HG03159 (cell line): ENCODE measurements around the gene PYM1.
"Not testable (repeated sequence)": the region's sequence is repeated elsewhere in the genome, so short reads cannot be mapped to it uniquely, and the experiment has no call there.

Experiments
- ATAC-seq: cut with Tn5 transposase; IDR thresholded peaks from one replicate; pipeline ENCODE4 v1.9.1; 2021; ENCODE audit warnings: mild to moderate bottlenecking, moderate library complexity; ENCODE audit not compliant: unreplicated experiment

The PYM1 gene

DNA sequence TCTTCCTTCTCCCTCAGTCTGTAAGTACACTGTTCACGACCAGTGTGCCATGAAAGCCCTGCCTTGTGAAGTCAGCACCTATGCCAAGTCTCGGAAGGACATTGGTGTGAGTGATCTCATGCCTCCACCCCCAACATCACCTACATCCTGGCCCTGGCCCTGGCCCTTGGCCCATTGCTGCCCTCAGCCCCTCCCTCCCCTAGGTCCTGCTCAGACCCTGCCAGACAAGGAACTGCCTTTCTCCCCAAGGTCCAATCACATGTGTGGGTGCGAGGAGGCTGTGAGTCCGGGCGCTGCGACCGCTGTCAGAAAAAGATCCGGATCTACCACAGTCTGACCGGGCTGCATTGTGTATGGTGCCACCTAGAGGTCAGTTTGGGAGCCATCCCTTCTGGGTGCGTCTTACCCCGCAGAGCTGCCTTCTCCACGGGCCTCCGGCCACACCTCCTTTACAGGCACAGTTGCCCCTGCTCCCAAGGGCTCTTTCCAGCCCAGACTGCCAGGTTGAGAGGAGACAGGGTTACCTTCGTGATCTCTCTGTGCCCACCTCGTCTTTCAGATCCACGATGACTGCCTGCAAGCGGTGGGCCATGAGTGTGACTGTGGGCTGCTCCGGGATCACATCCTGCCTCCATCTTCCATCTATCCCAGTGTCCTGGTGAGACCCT is 12.5 kb upstream of the PYM1 start:
- ATAC-seq, result peak; percentile 95

DNA sequence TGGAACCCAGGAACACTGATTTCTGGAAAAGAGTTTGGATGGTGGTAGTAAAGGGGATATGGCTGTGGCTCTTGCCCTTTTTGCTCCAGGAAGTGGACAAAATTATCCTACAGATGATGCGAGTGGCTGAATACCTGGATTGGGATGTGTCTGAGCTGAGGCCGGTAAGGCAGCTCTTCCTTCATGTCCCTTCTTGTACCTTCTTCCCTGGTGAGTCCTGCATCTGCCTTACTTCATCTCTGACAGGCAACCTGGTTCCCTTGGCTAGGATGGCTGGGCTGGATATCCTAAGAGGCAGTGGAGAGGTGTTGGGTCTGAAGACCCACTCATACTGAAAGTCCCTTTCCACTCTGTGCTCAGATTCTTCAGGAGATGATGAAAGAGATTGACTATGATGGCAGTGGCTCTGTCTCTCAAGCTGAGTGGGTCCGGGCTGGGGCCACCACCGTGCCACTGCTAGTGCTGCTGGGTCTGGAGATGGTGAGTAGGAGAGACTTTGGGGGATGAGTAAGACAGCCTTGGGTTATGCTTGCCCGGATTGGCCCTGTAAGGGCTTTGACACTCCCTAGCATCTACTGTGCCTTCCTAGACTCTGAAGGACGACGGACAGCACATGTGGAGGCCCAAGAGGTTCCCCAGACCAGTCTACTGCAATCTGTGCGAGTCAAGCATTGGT is 11.3 kb upstream of the PYM1 start:
- ATAC-seq, result no peak

DNA sequence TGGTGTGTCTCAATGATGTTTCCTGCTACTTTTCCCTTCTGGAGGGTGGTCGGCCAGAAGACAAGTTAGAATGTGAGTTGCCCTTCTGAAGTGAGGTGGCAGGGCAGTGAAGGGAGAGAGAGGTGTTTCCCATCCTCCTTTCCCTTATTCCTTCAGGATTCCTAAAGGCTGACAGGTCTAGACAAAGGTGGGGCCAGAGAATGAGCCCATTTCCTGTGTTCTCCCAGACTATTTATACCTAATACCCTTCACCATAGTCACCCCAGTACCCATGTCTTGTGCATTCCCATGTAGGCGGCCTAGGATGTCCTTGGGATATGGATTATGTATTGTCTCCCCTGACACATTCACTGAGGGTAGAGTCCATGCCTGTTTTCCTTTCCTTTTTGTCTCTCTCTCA is 10.3 kb upstream of the PYM1 start:
- ATAC-seq, result no peak

DNA sequence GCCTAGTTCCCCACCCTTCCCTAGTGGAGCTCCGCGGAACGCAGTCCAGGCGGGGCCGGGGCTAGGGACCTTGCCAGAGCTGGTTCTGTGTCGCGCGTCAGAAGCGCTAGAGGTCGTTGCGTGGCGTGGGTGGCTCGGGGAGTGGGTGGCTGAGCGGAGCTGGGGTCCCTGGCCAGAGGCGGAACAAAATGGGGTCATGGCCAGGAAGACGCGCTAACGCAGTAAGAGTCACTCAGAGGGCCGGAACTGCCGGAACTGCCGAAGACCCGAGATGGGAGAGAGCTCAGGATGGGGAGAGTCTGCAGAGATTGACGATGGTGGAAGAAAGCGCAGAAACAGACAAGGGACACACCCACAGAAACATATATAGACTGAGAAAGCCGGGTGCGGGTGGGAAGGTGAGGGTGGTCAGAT is 8.1 kb upstream of the PYM1 start:
- no peak for ATAC-seq

DNA sequence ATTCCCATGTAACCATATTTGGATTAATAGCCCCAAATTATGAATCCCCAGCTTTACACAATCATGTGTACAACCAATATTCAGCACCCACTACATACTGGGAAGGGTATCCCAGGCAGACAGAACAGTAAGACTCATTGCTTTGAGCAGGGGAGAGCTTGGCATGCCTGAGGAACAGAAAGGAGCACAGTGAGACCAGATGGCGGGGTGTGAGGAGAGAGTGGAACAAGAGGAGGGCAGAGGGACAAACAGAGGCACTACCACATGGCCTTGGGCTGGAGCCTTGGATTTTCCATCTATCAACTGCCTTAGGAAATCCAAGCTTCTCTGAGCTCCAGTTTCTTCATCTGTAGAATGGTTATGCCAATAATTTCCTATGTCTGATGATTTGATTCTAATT is 7.1 kb upstream of the PYM1 start:
- ATAC-seq, result no peak

DNA sequence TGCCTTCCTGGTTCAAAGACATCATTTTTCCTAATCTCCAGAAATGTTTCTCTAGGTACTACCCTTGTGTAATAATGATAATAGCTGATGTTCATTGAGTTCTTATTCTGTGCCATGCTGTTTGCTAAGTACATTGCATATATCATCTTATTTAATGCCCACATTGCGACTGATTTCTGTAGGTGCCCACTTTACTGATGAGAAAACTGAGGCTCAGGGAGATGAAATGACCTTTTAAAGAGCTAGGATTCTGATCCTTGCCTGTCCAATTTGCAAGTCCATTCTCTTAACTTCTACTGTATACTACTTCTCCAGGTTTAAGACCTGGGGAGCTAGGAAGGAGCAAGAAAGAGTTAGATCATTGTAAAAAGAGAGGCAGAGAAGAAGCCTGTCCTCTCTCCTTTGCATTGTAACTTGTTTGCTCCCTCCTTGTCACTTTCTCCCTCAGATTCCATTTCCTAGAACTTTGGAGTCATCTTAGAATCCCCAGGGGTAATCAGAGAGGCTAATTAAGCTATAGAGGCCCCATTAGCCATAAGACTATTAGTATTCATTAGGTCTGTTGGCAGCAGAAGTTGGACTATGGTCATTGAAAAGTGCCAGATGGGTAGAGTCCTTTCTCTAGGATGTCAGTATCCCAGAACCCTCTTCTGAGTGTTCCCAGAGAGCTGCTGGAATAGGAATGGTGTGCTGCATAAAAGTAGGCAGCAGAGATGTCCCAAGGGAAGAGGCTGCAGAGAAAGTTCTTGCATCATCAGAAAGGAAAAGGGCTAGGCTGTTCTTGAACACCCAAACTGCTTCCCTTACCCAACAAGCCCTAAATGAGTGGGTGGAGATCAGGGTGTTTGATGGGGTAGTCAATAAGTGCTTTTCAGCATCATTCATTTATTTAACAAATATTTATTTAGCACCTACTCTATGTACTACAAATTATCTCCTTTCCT is 6.4 kb upstream of the PYM1 start:
- ATAC-seq, result no peak

DNA sequence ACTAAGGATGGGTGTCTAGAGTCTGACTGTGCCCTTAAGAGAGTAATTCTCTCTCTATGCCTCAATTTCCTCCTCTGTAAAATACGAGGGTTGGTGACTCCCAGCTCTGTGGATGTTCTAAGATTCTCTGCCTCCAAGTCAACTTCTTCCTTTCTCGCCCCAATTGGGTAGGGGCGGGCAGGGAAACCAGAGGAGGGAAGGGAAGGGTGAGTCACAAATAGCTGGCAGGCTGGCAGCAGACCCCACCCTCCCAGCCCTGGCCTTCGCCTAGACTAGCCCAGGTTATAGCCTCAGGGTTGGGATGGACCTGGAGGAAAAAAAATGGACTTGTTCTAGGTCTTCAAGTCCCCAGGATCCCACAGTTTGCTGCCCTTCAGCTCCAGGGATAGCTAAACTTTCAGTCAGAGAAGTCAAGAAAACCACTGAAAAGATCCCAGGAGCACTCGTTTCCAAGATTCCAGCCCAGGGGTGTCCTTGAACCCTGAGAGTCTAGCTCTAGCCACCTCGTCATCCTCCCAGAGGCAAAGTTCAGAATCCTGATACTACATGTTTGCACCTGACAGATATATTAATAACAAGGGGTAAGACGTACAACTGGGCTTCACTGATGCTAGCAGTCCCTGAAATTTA is 5.6 kb upstream of the PYM1 start:
- ATAC-seq, result no peak

DNA sequence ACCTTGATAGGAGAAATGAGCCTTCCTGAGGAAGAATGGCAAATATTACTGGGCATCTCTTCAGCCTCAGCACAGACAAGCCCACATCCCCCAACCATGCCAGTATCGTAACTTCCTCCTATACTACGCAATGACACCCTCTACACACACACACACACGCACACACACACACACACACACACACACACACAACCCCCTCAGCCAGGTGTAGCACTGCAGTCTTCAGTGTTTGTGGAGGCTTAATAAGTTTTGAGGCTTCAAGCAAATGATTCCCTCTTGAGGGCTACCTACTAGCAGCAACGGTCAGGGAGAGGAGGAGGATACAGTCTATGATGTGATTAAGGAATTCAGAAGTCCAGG is 4.8 kb upstream of the PYM1 start:
- no peak for ATAC-seq

DNA sequence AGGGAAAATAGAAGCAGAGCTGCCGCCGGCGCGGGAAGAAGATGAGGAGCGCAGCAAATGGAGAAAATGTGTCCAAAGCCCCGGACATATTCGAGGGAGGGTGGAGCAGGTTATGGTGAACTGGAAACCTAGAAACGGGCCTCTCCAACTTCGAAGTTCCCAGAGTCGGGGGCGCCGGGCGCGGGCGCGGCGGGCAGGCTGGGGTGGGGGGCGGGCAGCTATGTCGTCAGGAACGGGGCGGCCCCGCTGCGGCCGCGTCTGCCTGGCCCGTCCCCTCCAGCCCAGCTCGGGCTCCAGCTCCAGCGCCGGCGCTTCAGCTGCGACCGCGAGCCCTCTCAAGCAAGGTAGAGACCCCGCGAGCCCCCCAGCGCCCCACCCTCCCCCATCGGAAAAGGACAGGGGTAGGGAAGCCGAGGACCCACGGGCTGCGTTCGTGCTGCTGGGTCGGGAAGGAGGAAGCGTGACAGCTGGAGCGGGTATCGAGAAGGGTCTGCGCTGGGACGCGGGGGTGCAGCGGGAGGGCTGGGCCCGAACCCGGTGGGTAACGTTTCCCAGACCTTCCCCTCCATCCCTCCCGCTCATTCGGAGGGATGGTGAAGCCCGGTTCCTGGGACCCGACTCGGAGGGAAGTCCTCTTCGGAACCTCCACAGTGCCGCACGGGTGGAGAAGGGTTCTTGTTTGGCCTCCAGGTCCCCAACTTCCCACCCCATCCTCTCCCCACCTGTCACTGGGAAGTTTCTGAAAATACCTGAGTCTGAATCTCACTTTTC is 4.3 kb upstream of the PYM1 start:
- no peak for ATAC-seq

DNA sequence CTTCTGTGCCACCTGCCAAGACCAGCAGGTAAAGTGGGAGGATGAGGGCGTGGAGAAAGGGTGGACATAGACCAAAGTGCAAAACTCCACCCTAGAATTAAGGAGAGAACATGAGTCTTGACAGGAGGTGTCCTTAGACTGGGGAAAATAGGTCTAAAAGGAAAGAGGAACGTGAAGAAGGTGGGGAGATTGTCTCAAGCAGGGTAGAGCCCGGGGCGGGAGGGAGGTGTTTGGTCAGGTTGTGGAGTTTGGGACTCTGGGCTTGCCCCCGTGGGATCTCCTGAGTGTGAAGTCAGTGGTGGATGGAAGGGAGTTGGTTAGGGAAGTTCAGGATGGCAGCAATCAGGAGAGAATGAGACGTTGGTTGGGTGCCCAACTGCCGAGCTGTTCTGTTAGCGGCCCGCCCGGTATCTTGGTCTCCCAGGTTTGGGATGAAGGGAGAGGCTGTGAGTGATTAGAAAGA is 3.7 kb upstream of the PYM1 start:
- ATAC-seq, result no peak

DNA sequence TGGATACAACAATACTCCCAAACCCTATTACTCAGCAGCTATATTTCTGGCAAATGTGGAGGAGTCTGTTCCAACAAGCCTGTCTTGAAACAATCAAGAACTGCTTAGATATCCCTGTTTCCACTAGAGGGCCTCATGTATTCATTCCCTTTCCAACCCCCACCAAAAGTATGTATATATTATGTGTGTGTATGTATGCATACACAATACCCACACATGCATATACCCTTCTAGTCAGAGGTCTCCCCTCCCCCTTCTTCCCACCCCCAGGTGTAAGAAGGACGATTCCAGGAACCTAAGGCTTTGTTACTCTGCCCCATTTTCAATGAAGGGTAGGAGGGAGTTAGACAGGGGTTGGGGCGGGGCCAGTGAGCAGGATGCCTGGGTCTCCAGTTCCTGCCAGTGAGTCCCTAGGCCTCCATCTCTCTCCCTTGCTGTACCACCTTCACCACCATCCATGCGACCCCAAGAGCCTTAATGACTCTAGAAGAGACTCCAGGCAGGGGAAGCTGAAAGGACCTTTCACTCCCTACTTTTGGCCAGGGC is 3.1 kb upstream of the PYM1 start, which contains the start of gene DGKA:
Gene DGKA, plus strand, starts transcription at position 392 of the 546 bp plus-strand sequence. CDS start 5,342 bp downstream, outside the sequence.
- no peak for ATAC-seq

DNA sequence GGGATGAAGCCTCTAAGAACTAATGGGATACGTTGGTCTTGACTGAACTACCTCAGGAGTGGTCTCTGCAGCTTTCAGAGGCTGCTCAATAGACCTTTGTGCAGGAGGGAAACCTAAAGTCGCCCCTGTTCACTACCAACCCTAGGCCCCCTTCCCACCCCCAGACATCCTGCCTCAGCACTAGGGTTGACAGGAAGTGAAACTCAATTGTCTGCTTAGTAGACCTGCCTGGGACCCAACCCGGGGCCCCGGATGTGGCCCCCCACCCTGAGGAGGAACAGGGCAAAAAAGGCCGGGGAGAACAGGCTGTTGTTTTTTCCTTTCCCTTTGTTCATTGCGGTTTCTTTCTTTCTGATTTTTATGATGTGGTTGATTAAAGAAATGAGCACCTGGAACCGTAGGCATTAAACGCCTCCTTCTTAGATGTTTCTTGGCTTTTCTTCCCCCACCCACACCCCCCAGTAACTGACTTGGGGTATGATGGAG is 1.7 kb upstream of the PYM1 start:
- ATAC-seq, result no peak

DNA sequence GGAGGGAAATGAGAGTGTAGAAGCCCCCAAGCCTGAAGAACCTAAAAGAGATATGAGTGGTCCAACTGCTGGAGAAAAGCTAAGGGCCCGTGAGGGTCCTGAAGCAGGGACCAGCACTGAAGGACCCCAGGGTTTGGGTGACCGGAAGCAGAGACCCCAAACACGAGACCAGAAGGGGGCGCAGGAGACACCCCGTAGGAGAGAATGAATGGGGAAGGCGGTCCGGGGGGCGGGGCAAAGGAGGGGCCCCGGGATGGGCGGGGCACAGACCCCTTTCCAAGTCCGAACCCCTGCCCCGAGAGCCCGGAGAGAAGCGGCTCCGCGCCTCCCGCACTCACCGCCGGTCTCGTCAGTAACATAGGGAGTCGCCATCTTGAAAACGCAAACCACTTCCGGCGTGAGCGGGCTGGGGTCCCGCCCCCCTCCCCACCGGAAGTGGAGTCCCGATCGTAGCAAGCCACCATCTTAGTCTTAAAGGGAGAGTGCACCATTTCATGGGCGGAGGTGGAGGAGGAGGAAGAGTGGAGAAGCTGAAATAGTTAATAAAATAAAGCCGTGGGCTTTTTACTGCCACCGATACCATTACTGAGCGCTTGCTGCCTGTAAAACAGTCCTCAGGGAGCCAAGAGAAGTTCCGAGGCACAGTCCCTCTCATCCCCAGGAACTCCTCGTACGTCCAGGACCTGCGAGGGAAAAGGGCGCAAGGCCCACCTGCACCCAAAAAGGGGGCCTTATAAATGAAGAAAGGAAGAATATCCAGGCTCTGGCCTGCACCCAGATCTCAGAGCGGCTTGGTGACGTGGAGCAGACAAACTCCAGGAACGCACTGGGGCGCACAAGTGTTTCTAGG is 731 bp downstream of the PYM1 start:
- peak; percentile 47 for ATAC-seq

DNA sequence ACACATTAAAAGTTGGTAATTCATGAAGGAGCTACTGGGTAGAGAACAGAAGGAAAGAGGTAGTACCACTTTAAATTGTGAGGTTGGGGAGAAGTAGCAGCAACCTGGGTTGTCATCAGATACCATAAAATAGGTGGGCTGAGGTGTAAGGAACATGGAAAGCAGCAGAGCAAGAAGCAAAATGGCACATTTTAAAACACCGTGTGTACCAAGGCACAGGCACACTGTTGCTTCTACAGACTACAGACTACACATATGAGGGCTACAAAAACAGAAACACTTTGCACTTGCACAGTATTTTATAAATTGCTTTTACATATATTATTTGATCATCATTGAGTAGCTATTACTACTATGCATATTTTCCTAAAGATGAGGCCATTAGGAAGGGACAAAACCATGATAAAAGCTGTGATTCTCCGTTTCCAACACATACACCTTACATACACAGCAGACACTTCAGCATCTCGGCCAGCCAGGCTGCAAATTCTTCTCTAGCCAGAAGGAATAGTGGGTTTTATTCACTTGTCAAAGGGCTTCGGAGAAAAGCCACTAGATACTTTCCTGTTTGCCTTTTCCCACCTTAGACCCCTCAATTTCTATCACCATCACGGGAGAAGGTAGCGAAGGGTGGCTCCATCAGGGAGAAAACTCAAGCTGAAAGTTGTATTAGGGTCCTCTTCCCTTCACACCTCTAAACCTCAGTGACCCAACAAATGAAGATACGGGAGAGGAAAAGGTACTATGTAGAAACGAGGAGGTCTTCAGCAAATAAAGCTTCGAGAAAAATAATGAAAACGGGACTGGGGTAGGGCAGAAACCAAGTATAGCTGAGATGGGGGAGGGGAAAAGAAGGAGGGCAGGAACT is 1.6 kb downstream of the PYM1 start:
- no peak for ATAC-seq

DNA sequence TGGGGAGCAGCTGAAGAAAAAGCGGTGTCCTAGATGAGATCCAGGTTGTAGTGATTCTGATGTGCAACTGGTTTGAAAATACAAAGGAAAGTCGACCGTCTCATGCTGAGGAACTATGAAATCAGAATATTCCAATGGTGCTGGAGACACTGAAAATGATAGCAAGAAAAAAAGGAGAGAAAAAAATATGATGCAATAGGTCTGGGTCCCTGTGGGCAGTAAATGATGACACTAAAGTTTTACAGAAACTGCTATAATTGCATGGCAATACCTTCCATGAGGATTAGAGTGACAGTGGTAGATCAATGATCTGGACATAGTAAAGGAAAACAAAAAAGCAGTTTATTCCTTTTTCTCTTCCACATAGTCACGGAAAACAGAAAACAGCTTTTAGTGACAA is 2.3 kb downstream of the PYM1 start:
- ATAC-seq, result no peak

DNA sequence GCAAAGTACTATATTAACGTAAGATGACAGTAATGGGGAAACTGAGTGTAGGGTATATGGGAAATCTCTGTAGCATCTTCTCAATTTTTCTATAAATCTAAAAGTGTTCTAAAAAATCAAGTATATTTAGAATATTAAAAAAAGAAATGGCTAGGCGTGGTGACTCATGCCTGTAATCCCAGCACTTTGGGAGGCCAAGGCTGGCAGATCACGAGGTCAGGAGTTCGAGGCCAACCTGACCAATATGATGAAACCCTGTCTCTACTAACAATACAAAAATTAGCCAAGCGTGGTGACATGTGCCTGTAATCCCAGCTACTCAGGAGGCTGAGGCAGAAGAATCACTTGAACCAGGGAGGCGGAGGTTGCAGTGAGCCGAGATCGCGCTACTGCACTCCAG is 4.0 kb downstream of the PYM1 start:
- not testable (repeated sequence) for ATAC-seq

DNA sequence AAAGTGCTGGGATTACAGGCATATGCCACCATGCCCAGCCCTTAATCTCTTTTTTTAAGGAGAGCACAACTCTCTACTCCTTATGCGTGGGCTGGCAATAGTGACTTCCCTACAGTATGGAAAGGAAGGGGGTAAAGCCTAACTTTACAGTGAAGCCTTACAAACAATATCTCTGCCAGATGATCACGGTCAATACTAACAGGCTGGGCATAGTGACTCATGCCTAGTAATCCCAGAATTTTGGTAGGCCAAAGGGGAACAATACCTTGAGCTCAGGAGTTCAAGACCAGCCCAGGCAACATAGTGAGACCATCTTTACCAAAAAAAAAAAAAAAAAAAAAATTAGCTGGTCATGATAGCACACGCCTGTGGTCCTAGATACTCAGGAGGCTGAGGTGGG is 5.6 kb downstream of the PYM1 start:
- ATAC-seq, result no peak

DNA sequence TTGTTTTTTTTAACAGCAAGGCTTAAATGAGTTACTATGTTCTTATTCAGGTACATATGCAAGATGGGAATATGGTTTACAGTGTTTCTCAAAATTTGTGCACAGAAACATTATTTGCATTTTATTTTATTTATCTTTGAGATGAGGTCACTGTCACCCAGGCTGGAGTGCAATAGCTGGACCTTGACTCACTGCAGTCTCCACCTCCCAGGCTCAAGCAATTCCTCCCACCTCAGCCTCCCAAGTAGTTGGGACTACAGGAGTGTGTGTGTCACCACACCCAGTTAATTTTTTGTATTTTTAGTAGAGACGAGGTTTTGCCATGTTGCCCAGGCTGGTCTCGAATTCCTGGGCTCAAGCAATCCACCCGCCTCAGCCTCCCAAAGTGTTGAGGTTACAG is 8.7 kb downstream of the PYM1 start:
- not testable (repeated sequence) for ATAC-seq
